Gastrocnemius medialis (tissue), 4 donors: ENCODE results near the gene CST9L.

Experiments
- POLR2A ChIP-seq, 2 donors: fragments of 450-650 bp; IDR thresholded peaks; one replicate each; pipeline ENCODE4 v1.6.1; 2017; ENCODE audit warnings: antibody characterized with exemption in 2 of 2, mild to moderate bottlenecking in 2 of 2, moderate library complexity in 2 of 2
- TF ChIP-seq, protein P1 (sequence below), 5 experiments: fragments of 450-650 bp in 3 of 5; fragments of 200-600 bp in 2 of 5; sonication (generic) in 2 of 5; IDR thresholded peaks in 4 of 5; conservative IDR thresholded peaks in 1 of 5; 1 replicate in 4 of 5; 2 replicates in 1 of 5; pipeline ENCODE4 v1.5.1; 2016 to 2019; ENCODE audit warnings: antibody characterized with exemption in 5 of 5, mild to moderate bottlenecking in 3 of 5, moderate library complexity in 3 of 5

DNA sequence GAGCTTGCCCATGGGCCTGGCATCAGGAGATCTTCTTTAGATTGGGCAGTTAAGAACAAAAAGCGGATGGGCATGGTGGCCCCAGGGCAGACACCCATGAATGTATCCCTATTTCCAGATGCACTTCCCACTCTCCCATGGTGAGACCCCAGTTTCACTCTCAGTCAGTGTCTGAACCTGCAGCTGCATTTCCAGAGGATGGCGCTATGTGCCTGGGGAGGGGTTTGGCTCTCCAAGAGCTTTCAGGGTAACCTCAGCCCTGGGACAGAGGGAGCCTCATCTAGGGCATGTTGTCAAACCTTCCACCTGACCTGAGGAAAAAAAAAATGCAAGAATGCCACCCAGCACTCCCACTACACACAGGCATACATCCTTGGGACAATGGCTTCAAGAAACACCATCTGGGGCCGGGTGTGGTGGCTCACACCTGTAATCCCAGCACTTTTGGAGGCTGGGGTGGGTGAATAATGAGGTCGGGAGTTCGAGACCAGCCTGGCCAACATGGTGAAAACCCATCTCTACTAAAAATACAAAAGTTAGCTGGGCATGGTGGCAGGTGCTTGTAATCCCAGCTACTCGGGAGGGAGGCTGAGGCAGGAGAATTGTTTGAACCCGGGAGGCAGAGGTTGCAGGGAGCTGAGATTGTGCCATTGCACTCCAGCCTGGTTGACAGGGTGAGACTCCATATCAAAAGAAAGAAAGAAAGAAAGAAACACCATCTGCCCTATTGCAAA, 1.9 kb downstream of the CST9L start:
- TF ChIP-seq, protein P1, sequence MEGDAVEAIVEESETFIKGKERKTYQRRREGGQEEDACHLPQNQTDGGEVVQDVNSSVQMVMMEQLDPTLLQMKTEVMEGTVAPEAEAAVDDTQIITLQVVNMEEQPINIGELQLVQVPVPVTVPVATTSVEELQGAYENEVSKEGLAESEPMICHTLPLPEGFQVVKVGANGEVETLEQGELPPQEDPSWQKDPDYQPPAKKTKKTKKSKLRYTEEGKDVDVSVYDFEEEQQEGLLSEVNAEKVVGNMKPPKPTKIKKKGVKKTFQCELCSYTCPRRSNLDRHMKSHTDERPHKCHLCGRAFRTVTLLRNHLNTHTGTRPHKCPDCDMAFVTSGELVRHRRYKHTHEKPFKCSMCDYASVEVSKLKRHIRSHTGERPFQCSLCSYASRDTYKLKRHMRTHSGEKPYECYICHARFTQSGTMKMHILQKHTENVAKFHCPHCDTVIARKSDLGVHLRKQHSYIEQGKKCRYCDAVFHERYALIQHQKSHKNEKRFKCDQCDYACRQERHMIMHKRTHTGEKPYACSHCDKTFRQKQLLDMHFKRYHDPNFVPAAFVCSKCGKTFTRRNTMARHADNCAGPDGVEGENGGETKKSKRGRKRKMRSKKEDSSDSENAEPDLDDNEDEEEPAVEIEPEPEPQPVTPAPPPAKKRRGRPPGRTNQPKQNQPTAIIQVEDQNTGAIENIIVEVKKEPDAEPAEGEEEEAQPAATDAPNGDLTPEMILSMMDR (IDR thresholded peaks at IDR 0.05 in 4 of 5, conservative IDR thresholded peaks at IDR 0.05 in 1 of 5) = no peak
- TF ChIP-seq POLR2A (IDR thresholded peaks at IDR 0.05) = no peak
